ENCODE measurements around the gene POLR2E. TPM values are rescaled to one million over a fixed set of nuclear protein-coding genes. Genes with fewer than 3 reads are reported as not detected.

Gene POLR2E
- total and polyA plus RNA-seq, 2 experiments from 2014 or later: 172 to 336 TPM

DNA sequence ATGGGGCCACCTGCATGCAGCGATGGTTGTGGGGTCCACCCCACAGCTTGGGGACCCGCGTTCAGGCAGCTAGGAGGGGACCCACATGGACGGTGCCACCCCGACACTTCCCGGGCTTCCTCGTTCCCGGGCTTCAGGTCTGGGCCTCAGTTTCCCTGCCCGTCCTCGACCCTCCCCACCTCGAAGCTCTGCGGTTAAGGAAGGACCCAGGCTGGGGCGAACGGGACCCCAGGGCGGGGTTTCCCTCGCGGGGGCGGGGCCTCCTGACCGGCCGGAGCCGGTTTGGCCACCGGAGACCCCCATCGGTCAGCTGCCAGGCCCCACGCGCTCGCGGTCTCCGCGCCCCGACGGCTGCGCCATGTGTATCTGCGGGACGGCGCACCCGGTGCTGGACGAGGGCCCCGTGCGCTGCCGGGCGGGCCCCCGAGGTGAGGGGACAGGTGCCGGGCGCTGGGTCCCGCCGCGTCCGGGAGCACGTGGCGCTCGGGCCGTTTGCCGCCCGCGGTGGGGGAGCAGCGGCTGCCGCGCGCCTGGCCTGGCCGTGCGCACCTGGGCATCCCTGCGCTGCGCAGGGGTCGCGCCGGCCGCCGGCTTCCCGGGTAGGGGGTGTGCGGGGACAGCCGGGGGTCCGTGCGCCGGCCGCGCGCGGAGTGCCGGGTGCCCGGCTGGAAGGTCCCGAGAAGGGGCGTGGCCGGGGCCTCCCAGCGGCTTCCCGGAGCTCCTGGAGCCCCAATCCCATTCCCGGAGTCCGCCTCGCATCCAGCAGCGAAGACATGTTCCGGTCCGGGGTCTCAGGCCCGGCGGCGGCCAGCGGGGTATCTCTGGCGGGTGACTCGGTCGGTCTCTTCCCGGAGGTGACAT lies 24.0 kb downstream of the POLR2E start:
- peak; percentile 39 for DNase-seq
- Histone ChIP-seq H3K27ac (no peak overlapping the region), H3K4me3 (0 out of 2 replicates have a peak overlapping the region, but pooled peaks have one; percentile 11), H3K36me3 (ENCODE audit: low read depth) (no peaks in the 10 kb centered on the region), H3K27me3 (replicated peaks; ENCODE audit: insufficient read depth) (peaks cover 31% of the 10 kb centered on the region), H3K4me2 (ENCODE audit: unreplicated experiment) (peak overlapping the region; percentile 9), H4K20me1 (ENCODE audit: insufficient read depth) (no peaks in the 10 kb centered on the region), H2AFZ (no peak overlapping the region), H3K9me3 (ENCODE audit: low read depth) (no peaks in the 10 kb centered on the region), H3K9me2 (ENCODE audit: insufficient read depth) (no peaks in the 10 kb centered on the region), H3K9ac (no peak overlapping the region), H3K4me1 (ENCODE audit: insufficient read depth) (no peaks in the 10 kb centered on the region), H3K79me2 (ENCODE audit: insufficient read depth) (no peaks in the 10 kb centered on the region), H3F3A (ENCODE audit: insufficient read depth) (no peaks in the 10 kb centered on the region)
- in situ Hi-C loops (cut with MboI): no loop called here
- WGBS, 2 experiments (ENCODE audit: low coverage in 1 of 2, low lambda C conversion rate in 2 of 2, missing lambda C conversion rate in 2 of 2): 3 to 5% methylated on average over 82 to 89 of the region's 99 CpGs
- TF ChIP-seq EZH2phosphoT487 (IDR thresholded peaks at IDR 0.05; ENCODE audit: insufficient read depth, low read depth) (no peak), EZH2 (IDR thresholded peaks at IDR 0.05; ENCODE audit: insufficient read depth, poor library complexity, severe bottlenecking) (no peak)

DNA sequence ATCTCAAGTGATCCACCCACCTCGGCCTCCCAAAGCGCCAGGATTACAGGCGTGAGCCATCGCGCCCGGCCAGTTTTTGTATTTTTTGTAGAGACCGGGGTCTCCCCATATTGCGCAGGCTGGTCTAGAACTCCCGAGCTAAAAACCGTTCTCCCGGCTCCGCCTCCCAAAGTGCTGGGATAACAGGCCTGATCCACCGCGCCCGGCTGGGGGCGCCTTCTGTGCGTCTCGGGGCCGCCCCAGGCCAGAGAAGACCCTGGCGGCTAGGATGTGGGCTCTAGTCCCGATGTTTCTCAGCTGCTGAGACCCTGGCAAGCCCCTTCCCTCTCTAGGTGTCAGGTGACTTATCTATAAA lies 24.6 kb downstream of the POLR2E start:
- Histone ChIP-seq H3K4me3 (no peak overlapping the region), H3K79me2 (ENCODE audit: insufficient read depth) (no peaks in the 10 kb centered on the region), H4K20me1 (ENCODE audit: insufficient read depth) (no peaks in the 10 kb centered on the region), H3K9me3 (ENCODE audit: low read depth) (no peaks in the 10 kb centered on the region), H3F3A (ENCODE audit: insufficient read depth) (no peaks in the 10 kb centered on the region), H3K36me3 (ENCODE audit: low read depth) (no peaks in the 10 kb centered on the region), H3K4me2 (ENCODE audit: unreplicated experiment) (no peak overlapping the region), H3K9ac (no peak overlapping the region), H3K9me2 (ENCODE audit: insufficient read depth) (no peaks in the 10 kb centered on the region), H3K27ac (no peak overlapping the region), H3K4me1 (ENCODE audit: insufficient read depth) (no peaks in the 10 kb centered on the region), H2AFZ (no peak overlapping the region), H3K27me3 (replicated peaks; ENCODE audit: insufficient read depth) (peaks cover 31% of the 10 kb centered on the region)
- in situ Hi-C loops (cut with MboI): no loop called here
- no peak for TF ChIP-seq EZH2 (IDR thresholded peaks at IDR 0.05; ENCODE audit: insufficient read depth, poor library complexity, severe bottlenecking)
- TF ChIP-seq EZH2phosphoT487 (IDR thresholded peaks at IDR 0.05; ENCODE audit: insufficient read depth, low read depth): 0 out of 2 replicates have a peak, but pooled peaks have one; percentile 34
- DNase-seq: no peak
- 12 to 15% methylated on average over 21 of the region's 21 CpGs for WGBS, 2 experiments (ENCODE audit: low coverage in 1 of 2, low lambda C conversion rate in 2 of 2, missing lambda C conversion rate in 2 of 2)

DNA sequence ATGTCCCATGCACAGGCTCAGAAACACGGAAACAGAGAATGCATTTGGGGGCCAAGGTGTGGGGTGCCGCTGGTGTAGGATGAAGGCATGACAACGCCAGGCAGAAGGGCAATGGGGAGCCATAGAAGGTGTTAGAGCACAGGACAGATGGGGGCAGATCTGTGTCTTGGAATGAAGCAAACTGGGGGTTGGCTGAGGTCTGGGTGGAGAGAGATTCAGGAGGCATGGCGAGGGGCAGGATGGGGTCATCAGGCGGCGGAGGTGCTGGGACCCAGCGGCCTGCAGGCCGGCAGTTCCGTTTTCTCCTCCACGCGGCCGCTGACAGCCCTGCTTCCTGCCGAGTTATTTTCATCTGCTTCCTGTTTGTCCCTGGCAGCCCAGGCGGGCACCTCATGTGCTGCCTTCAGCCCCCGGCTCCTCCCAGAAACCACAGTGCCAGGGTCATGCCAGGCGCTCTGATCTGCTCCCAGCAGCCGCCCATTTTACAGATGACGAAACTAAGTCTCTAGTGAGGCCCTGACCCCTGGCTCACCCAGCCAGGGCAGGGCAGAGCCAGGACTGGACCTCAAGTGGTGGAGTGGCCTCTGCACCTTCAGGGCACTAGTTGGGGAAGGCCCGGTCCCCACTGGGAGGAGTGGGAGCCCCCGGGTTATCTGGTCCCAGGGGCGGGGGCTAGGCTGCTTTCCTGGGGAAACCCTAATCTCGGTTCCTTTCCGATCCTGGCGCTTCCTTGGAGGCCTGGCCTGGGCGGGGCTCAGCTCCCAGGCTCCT lies 26.0 kb downstream of the POLR2E start:
- Histone ChIP-seq H3K79me2 (ENCODE audit: insufficient read depth) (no peaks in the 10 kb centered on the region), H2AFZ (no peak overlapping the region), H3K9me3 (ENCODE audit: low read depth) (no peaks in the 10 kb centered on the region), H3F3A (ENCODE audit: insufficient read depth) (no peaks in the 10 kb centered on the region), H4K20me1 (ENCODE audit: insufficient read depth) (no peaks in the 10 kb centered on the region), H3K4me1 (ENCODE audit: insufficient read depth) (no peaks in the 10 kb centered on the region), H3K36me3 (ENCODE audit: low read depth) (no peaks in the 10 kb centered on the region), H3K9ac (no peak overlapping the region), H3K4me2 (ENCODE audit: unreplicated experiment) (no peak overlapping the region), H3K4me3 (no peak overlapping the region), H3K27me3 (replicated peaks; ENCODE audit: insufficient read depth) (peaks cover 31% of the 10 kb centered on the region), H3K27ac (no peak overlapping the region), H3K9me2 (ENCODE audit: insufficient read depth) (no peaks in the 10 kb centered on the region)
- no peak for TF ChIP-seq EZH2phosphoT487 (IDR thresholded peaks at IDR 0.05; ENCODE audit: insufficient read depth, low read depth)
- TF ChIP-seq EZH2 (IDR thresholded peaks at IDR 0.05; ENCODE audit: insufficient read depth, poor library complexity, severe bottlenecking): no peak
- 53% methylated on average over 25 of the region's 25 CpGs for WGBS, 2 experiments (ENCODE audit: low coverage in 1 of 2, low lambda C conversion rate in 2 of 2, missing lambda C conversion rate in 2 of 2)
- DNase-seq: no peak
- in situ Hi-C loops (cut with MboI): no loop called here

DNA sequence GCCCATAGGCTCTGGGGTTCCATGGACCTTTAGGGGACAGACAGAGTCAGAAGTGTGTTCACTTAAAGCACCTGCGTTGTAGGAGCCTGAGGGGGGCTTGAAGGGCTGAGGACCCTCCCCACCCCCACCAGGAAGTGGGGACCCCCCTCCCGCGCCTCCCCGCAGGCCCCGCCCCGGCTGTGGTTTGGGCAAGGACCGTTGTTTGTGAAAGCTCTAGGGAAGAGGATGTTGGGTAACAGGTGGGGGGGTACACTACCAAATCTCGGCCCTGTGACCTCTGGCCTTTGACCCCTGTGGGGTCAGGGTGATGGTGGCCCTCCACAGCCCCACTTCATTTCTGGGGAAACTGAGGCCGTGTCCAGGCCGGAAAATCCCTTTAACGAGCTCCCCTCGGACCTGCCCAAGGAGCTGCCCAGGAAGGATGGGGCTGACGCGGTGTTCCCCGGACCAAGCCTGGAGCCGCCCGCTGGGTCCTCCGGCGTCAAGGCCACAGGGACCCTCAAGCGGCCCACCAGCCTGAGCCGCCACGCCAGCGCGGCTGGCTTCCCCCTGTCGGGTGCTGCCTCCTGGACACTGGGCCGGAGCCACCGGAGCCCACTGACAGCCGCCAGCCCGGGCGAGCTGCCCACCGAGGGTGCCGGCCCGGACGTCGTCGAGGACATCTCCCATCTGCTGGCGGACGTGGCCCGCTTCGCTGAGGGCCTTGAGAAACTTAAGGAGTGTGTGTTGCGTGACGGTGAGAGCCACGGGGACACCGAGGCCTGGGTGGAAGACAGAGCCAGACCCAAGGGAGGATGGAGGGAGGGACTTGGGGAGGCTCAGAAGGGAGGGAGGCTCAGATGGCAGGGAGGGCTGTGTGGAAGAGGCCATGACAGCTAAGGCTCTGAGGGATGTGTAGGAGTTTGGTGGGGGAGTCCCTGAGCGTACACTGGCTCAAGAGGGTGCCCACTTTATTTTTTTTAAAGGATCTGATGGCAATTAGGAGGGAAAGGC lies 26.9 kb downstream of the POLR2E start:
- TF ChIP-seq EZH2phosphoT487 (IDR thresholded peaks at IDR 0.05; ENCODE audit: insufficient read depth, low read depth) (no peak), EZH2 (IDR thresholded peaks at IDR 0.05; ENCODE audit: insufficient read depth, poor library complexity, severe bottlenecking) (no peak)
- Histone ChIP-seq H3K27ac (no peak overlapping the region), H3K79me2 (ENCODE audit: insufficient read depth) (no peaks in the 10 kb centered on the region), H2AFZ (no peak overlapping the region), H3K9ac (no peak overlapping the region), H3K9me3 (ENCODE audit: low read depth) (no peaks in the 10 kb centered on the region), H3K4me3 (no peak overlapping the region), H3K4me1 (ENCODE audit: insufficient read depth) (no peaks in the 10 kb centered on the region), H3K9me2 (ENCODE audit: insufficient read depth) (no peaks in the 10 kb centered on the region), H3K4me2 (ENCODE audit: unreplicated experiment) (no peak overlapping the region), H3K27me3 (replicated peaks; ENCODE audit: insufficient read depth) (peaks cover 31% of the 10 kb centered on the region), H4K20me1 (ENCODE audit: insufficient read depth) (no peaks in the 10 kb centered on the region), H3K36me3 (ENCODE audit: low read depth) (no peaks in the 10 kb centered on the region), H3F3A (ENCODE audit: insufficient read depth) (no peaks in the 10 kb centered on the region)
- in situ Hi-C loops (cut with MboI): no loop called here
- no peak for DNase-seq
- WGBS, 2 experiments (ENCODE audit: low coverage in 1 of 2, low lambda C conversion rate in 2 of 2, missing lambda C conversion rate in 2 of 2): 66 to 76% methylated on average over 33 to 36 of the region's 45 CpGs
